Peyer's patch (tissue), 4 donors: ENCODE data around the gene MBNL2. TPM values are rescaled to one million over a fixed set of nuclear protein-coding genes. Genes with fewer than 3 reads are reported as not detected.

Experiments
- DNase-seq, 3 donors: peaks; one replicate each; pipeline ENCODE4 v3.0.0-alpha.2; 2017 to 2019
- H3K27ac ChIP-seq, 4 donors: fragments of 200-600 bp; sonication (generic); one replicate each; pipeline ENCODE4 v1.5.1; 2016 to 2019
- H3K27me3 ChIP-seq, 2 donors: fragments of 200-600 bp; sonication (generic); one replicate each; pipeline ENCODE4 v1.5.1; 2019
- H3K36me3 ChIP-seq, 3 donors: fragments of 200-600 bp; sonication (generic); one replicate each; pipeline ENCODE4 v1.5.1; 2016 to 2019
- H3K4me1 ChIP-seq, 4 donors: fragments of 200-600 bp; sonication (generic); one replicate each; pipeline ENCODE4 v1.5.1; 2016 to 2019
- H3K4me3 ChIP-seq, 4 donors: fragments of 200-600 bp; sonication (generic); 1 replicate in 3 of 4; 2 replicates in 1 of 4; pipeline ENCODE4 v1.5.1; 2016 to 2019; ENCODE audit warnings: mild to moderate bottlenecking in 1 of 4
- H3K9me3 ChIP-seq, 4 donors: fragments of 200-600 bp; sonication (generic); one replicate each; pipeline ENCODE4 v1.5.1; 2016 to 2019; ENCODE audit warnings: mild to moderate bottlenecking in 1 of 4
- CTCF ChIP-seq, 6 experiments: fragments of 450-650 bp in 4 of 6; fragments of 200-600 bp in 2 of 6; sonication (generic) in 1 of 6; IDR thresholded peaks; one replicate each; pipeline ENCODE4 v1.5.1; 2017 to 2019; ENCODE audit warnings: antibody characterized with exemption in 6 of 6, mild to moderate bottlenecking in 3 of 6, moderate library complexity in 1 of 6
- POLR2A ChIP-seq, 2 donors: fragments of 450-650 bp; IDR thresholded peaks; one replicate each; pipeline ENCODE4 v1.5.1; 2017; ENCODE audit warnings: antibody characterized with exemption in 2 of 2, mild to moderate bottlenecking in 2 of 2, moderate library complexity in 2 of 2
- total RNA-seq, 4 donors: library from RNA; depleted of rRNA; stranded (reverse); fragments of >200 nt; gene quantifications; one replicate each; pipeline ENCODE4 v1.1.0, GENCODE V29; 2016

MBNL2 gene
- total RNA-seq, 4 donors from 2014 or later: 27.0 to 44.6 (median 36.3) TPM

- H3K27ac ChIP-seq: no peak overlapping the region
- H3K36me3 ChIP-seq: peaks cover 0 to 15% (median 0%) of the 10 kb centered on the region in 3 donors
- TF ChIP-seq CTCF (IDR thresholded peaks at IDR 0.05) (no peak), POLR2A (IDR thresholded peaks at IDR 0.05) (no peak)
- DNase-seq: no peak
- H3K4me1 ChIP-seq: peaks cover 0 to 6% (median 0%) of the 10 kb centered on the region in 4 donors
- no peaks in the 10 kb centered on the region for H3K9me3 ChIP-seq
- no peak overlapping the region for H3K4me3 ChIP-seq
- no peaks in the 10 kb centered on the region for H3K27me3 ChIP-seq
These were observed 144.1 kb downstream of the MBNL2 start for GRCh38 chr13:97366172-97366688.

- Histone ChIP-seq H3K27me3 (no peaks in the 10 kb centered on the region), H3K4me1 (peaks cover 0 to 6% (median 0%) of the 10 kb centered on the region in 4 donors), H3K36me3 (peaks cover 0 to 19% (median 0%) of the 10 kb centered on the region in 3 donors), H3K27ac (peak overlapping the region in 1 of 4 donors; percentile 25), H3K4me3 (no peak overlapping the region), H3K9me3 (no peaks in the 10 kb centered on the region)
- DNase-seq: no peak
- no peak for TF ChIP-seq POLR2A (IDR thresholded peaks at IDR 0.05)
These were observed 145.1 kb downstream of the MBNL2 start for GRCh38 chr13:97367016-97367822.

GRCh38 chr13:97369261-97369893 lies 147.2 kb downstream of the MBNL2 start:
- H3K27ac ChIP-seq: peak overlapping the region in 3 of 4 donors; percentile 12 to 49 (median 33)
- H3K36me3 ChIP-seq: peaks cover 0 to 10% (median 0%) of the 10 kb centered on the region in 3 donors
- peak overlapping the region; percentile 3 to 40 (median 25) for H3K4me3 ChIP-seq
- no peaks in the 10 kb centered on the region for H3K9me3 ChIP-seq
- H3K4me1 ChIP-seq: peaks cover 0 to 6% (median 0%) of the 10 kb centered on the region in 4 donors
- no peaks in the 10 kb centered on the region for H3K27me3 ChIP-seq
- TF ChIP-seq CTCF (IDR thresholded peaks at IDR 0.05) (no peak), POLR2A (IDR thresholded peaks at IDR 0.05) (no peak)
- no peak for DNase-seq

GRCh38 chr13:97371486-97372109 lies 149.5 kb downstream of the MBNL2 start:
- no peak overlapping the region for H3K4me3 ChIP-seq
- TF ChIP-seq POLR2A (IDR thresholded peaks at IDR 0.05): no peak
- no peak for TF ChIP-seq CTCF (IDR thresholded peaks at IDR 0.05)
- no peak for DNase-seq
- H3K4me1 ChIP-seq: peaks cover 0 to 6% (median 0%) of the 10 kb centered on the region in 4 donors
- no peak overlapping the region for H3K27ac ChIP-seq
- peaks cover 0 to 24% (median 0%) of the 10 kb centered on the region in 3 donors for H3K36me3 ChIP-seq
- H3K9me3 ChIP-seq: no peaks in the 10 kb centered on the region
- H3K27me3 ChIP-seq: no peaks in the 10 kb centered on the region

GRCh38 chr13:97372936-97373335 lies 150.8 kb downstream of the MBNL2 start:
- no peak for TF ChIP-seq POLR2A (IDR thresholded peaks at IDR 0.05)
- no peak for TF ChIP-seq CTCF (IDR thresholded peaks at IDR 0.05)
- H3K27ac ChIP-seq: no peak overlapping the region
- peaks cover 0 to 27% (median 0%) of the 10 kb centered on the region in 3 donors for H3K36me3 ChIP-seq
- H3K4me3 ChIP-seq: no peak overlapping the region
- H3K4me1 ChIP-seq: peaks cover 0 to 6% (median 0%) of the 10 kb centered on the region in 4 donors
- H3K27me3 ChIP-seq: no peaks in the 10 kb centered on the region
- H3K9me3 ChIP-seq: no peaks in the 10 kb centered on the region
- DNase-seq: no peak
